ENCODE data around the gene TBCEL.

GRCh38 chr11:121113611-121114010 lies 89.7 kb downstream of the TBCEL start:
- TF ChIP-seq ZNF274 (IDR thresholded peaks at IDR 0.05; ENCODE audit: low read depth, low read length) (no peak), YY1 (IDR thresholded peaks at IDR 0.05; ENCODE audit: insufficient read depth, insufficient read length) (no peak), SUZ12 (IDR thresholded peaks at IDR 0.05; ENCODE audit: extremely low read depth, insufficient read depth, insufficient read length) (no peak)
